ENCODE results near the gene ADAT2.
"Not testable (repeated sequence)": the region's sequence is repeated elsewhere in the genome, so short reads cannot be mapped to it uniquely, and the experiment has no call there.

The ADAT2 gene

GRCh38 chr6:143450453-143451371 lies at the start of gene ADAT2, which contains the start of gene PEX3:
ADAT2 (minus strand) TSS chr6:143450695; CDS start chr6:143450658, 37 bp downstream.
PEX3 (plus strand) TSS chr6:143450805; CDS start chr6:143451043, 238 bp downstream.
- DNase-seq: peak; percentile 77

GRCh38 chr6:143498428-143498827 lies 47.9 kb upstream of the ADAT2 start:
- DNase-seq: no peak

GRCh38 chr6:143496974-143497373 lies 46.5 kb upstream of the ADAT2 start:
- DNase-seq: no peak

GRCh38 chr6:143490775-143491174 lies 40.3 kb upstream of the ADAT2 start:
- DNase-seq: no peak

- DNase-seq: no peak
These were observed 39.7 kb upstream of the ADAT2 start for GRCh38 chr6:143490244-143490643.

GRCh38 chr6:143486752-143487151 lies 36.3 kb upstream of the ADAT2 start:
- DNase-seq: no peak

GRCh38 chr6:143485967-143486366 lies 35.5 kb upstream of the ADAT2 start:
- DNase-seq: no peak

- no peak for DNase-seq
These were observed 32.1 kb upstream of the ADAT2 start for GRCh38 chr6:143482593-143482992.

GRCh38 chr6:143478479-143479062 lies 28.1 kb upstream of the ADAT2 start:
- no peak for DNase-seq

- DNase-seq: no peak
These were observed 26.1 kb upstream of the ADAT2 start for GRCh38 chr6:143476545-143476944.

- no peak for DNase-seq
These were observed 21.3 kb upstream of the ADAT2 start for GRCh38 chr6:143471822-143472221.

GRCh38 chr6:143468823-143469222 lies 18.3 kb upstream of the ADAT2 start:
- not testable (repeated sequence) for DNase-seq

- no peak for DNase-seq
These were observed 17.5 kb upstream of the ADAT2 start for GRCh38 chr6:143468026-143468425.

GRCh38 chr6:143465546-143465945 lies 15.1 kb upstream of the ADAT2 start:
- DNase-seq: no peak

GRCh38 chr6:143457563-143458359 lies 7.3 kb upstream of the ADAT2 start:
- DNase-seq: no peak

- DNase-seq: no peak
These were observed 1.0 kb upstream of the ADAT2 start for GRCh38 chr6:143451531-143451930.

- DNase-seq: no peak
These were observed 612 bp downstream of the ADAT2 start for GRCh38 chr6:143449714-143450452.

GRCh38 chr6:143449082-143449713 lies 1.3 kb downstream of the ADAT2 start:
- DNase-seq: no peak

- not testable (repeated sequence) for DNase-seq
These were observed 2.6 kb downstream of the ADAT2 start for GRCh38 chr6:143447865-143448264.

- no peak for DNase-seq
These were observed 7.4 kb downstream of the ADAT2 start for GRCh38 chr6:143443096-143443495.

- no peak for DNase-seq
These were observed 8.6 kb downstream of the ADAT2 start for GRCh38 chr6:143441680-143442545.

All from GOT3 (cell line).